Sigmoid colon (tissue), 7 donors: ENCODE results near the gene CPNE4. TPM values are rescaled to one million over a fixed set of nuclear protein-coding genes. Genes with fewer than 3 reads are reported as not detected.

Experiments
- DNase-seq: peaks from one replicate; pipeline ENCODE4 v3.0.0-alpha.2; 2019
- H3K27ac ChIP-seq, 4 donors: fragments of 200-600 bp; sonication (generic); one replicate each; pipeline ENCODE4 v1.5.1; 2016 to 2019; ENCODE audit warnings: mild to moderate bottlenecking in 1 of 4
- H3K27me3 ChIP-seq, 3 donors: fragments of 200-600 bp; sonication (generic); one replicate each; pipeline ENCODE4 v1.5.1; 2019; ENCODE audit warnings: mild to moderate bottlenecking in 1 of 3
- H3K36me3 ChIP-seq, 4 donors: fragments of 200-600 bp; sonication (generic); one replicate each; pipeline ENCODE4 v1.5.1; 2016 to 2019
- H3K4me1 ChIP-seq, 4 donors: fragments of 200-600 bp; sonication (generic); one replicate each; pipeline ENCODE4 v1.5.1; 2017 to 2019
- H3K4me3 ChIP-seq, 4 donors: fragments of 200-600 bp; sonication (generic); one replicate each; pipeline ENCODE4 v1.5.1; 2017 to 2019; ENCODE audit warnings: mild to moderate bottlenecking in 2 of 4, moderate library complexity in 1 of 4
- H3K9me3 ChIP-seq, 4 donors: fragments of 200-600 bp in 3 of 4; sonication (generic) in 3 of 4; one replicate each; pipeline versions ENCODE4 v1.5.1 to v1.6.1; 2013 to 2019
- EP300 ChIP-seq, 4 donors: sonication (generic); formaldehyde crosslinking; IDR thresholded peaks; one replicate each; pipeline ENCODE4 v1.6.1; 2017; ENCODE audit warnings: antibody characterized with exemption in 4 of 4
- POLR2A ChIP-seq, 2 donors: fragments of 450-650 bp; IDR thresholded peaks; one replicate each; pipeline ENCODE4 v1.6.1; 2016; ENCODE audit warnings: antibody characterized with exemption in 2 of 2, mild to moderate bottlenecking in 2 of 2, moderate library complexity in 2 of 2
- POLR2AphosphoS5 ChIP-seq, 4 donors: sonication (generic); formaldehyde crosslinking; IDR thresholded peaks; one replicate each; pipeline ENCODE4 v1.6.1; 2017; ENCODE audit warnings: antibody characterized with exemption in 4 of 4
- WGBS, 2 donors: extraction: QIAGEN DNeasy Blood & Tissue Kit; methylation state at CpG; one replicate each; pipeline ENCODE4 v1.1.7; 2013; 5-methylcytosine and 5-hydroxymethylcytosine counted together
- intact Hi-C: fragments of 100-400 bp; cut with DNase I; formaldehyde crosslinking; loops from one replicate; pipeline ENCODE4 v1.15.1; 2023
- polyA plus RNA-seq, 3 donors: library from polyadenylated mRNA; stranded (reverse); fragments of 200-250 nt; gene quantifications; one replicate each; pipeline ENCODE4 v1.2.3, GENCODE V29; 2013
- total RNA-seq, 4 donors: library from RNA; depleted of rRNA; stranded (reverse); fragments of >200 nt; gene quantifications; one replicate each; pipeline ENCODE4 v1.1.0, GENCODE V29; 2016
- TF ChIP-seq, protein P1 (sequence below), 4 experiments: fragments of 450-650 bp in 3 of 4; fragments of 200-600 bp in 1 of 4; IDR thresholded peaks; one replicate each; pipeline ENCODE4 v1.5.1; 2016 to 2019; ENCODE audit warnings: antibody characterized with exemption in 4 of 4, mild to moderate bottlenecking in 3 of 4, moderate library complexity in 2 of 4
- donor health status: healthy with polysubstance abuse.
- donor health status: Bipolar disorder and iron deficiency.
- donor health status: healthy.

The CPNE4 gene
- total and polyA plus RNA-seq, 7 donors = 0.23 to 1.1 (median 0.54) TPM; not detected in 2

DNA sequence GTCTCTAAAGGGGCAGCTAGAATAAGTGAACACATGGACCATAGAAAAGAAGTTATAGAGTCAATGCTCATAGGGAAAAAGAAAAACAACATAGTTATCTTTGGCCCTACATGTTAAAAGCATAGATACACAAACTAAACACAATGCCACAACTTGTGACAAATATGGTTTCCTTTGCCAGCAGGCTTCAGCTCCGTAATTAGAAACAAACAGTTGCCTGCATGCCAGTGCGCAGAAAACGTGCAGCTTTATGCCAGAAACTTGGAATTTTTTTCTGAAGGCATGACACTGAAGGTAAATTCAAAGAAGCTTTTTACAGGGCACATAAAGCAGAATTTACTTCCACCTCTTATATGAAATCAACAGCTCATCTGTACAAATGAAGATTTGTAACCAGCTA is 2.2 kb upstream of the CPNE4 start:
- Histone ChIP-seq H3K9me3 (no peaks in the 10 kb centered on the region), H3K27me3 (peaks cover 18 to 61% (median 46%) of the 10 kb centered on the region in 3 donors), H3K4me1 (peaks cover 0 to 10% (median 9%) of the 10 kb centered on the region in 4 donors), H3K36me3 (no peaks in the 10 kb centered on the region), H3K4me3 (no peak overlapping the region), H3K27ac (no peak overlapping the region)
- WGBS, 2 donors = 57 to 59% methylated on average over 3 of the region's 3 CpGs
- DNase-seq = no peak
- TF ChIP-seq EP300 (IDR thresholded peaks at IDR 0.05) (no peak), POLR2AphosphoS5 (IDR thresholded peaks at IDR 0.05) (no peak), POLR2A (IDR thresholded peaks at IDR 0.05) (no peak)
- TF ChIP-seq, protein P1, sequence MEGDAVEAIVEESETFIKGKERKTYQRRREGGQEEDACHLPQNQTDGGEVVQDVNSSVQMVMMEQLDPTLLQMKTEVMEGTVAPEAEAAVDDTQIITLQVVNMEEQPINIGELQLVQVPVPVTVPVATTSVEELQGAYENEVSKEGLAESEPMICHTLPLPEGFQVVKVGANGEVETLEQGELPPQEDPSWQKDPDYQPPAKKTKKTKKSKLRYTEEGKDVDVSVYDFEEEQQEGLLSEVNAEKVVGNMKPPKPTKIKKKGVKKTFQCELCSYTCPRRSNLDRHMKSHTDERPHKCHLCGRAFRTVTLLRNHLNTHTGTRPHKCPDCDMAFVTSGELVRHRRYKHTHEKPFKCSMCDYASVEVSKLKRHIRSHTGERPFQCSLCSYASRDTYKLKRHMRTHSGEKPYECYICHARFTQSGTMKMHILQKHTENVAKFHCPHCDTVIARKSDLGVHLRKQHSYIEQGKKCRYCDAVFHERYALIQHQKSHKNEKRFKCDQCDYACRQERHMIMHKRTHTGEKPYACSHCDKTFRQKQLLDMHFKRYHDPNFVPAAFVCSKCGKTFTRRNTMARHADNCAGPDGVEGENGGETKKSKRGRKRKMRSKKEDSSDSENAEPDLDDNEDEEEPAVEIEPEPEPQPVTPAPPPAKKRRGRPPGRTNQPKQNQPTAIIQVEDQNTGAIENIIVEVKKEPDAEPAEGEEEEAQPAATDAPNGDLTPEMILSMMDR (IDR thresholded peaks at IDR 0.05) = no peak
- intact Hi-C loops = no loop called here

- intact Hi-C loops = no loop called here
- Histone ChIP-seq H3K27me3 (peaks cover 18 to 73% (median 46%) of the 10 kb centered on the region in 3 donors), H3K4me3 (peak overlapping the region in 1 of 4 donors; percentile 18), H3K9me3 (no peaks in the 10 kb centered on the region), H3K36me3 (no peaks in the 10 kb centered on the region), H3K27ac (no peak overlapping the region), H3K4me1 (peaks cover 0 to 14% (median 11%) of the 10 kb centered on the region in 4 donors)
- TF ChIP-seq EP300 (IDR thresholded peaks at IDR 0.05) (no peak), POLR2AphosphoS5 (IDR thresholded peaks at IDR 0.05) (no peak), POLR2A (IDR thresholded peaks at IDR 0.05) (no peak)
- TF ChIP-seq, protein P1 (IDR thresholded peaks at IDR 0.05) = no peak
- WGBS, 2 donors = 3 to 5% methylated on average over 14 of the region's 14 CpGs
- no peak for DNase-seq
These were observed 723 bp downstream of the CPNE4 start for GRCh38 chr3:132034097-132034485.

- intact Hi-C loops = no loop called here
- Histone ChIP-seq H3K27me3 (peaks cover 18 to 73% (median 46%) of the 10 kb centered on the region in 3 donors), H3K27ac (no peak overlapping the region), H3K4me3 (no peak overlapping the region), H3K4me1 (peaks cover 0 to 15% (median 11%) of the 10 kb centered on the region in 4 donors), H3K9me3 (no peaks in the 10 kb centered on the region), H3K36me3 (no peaks in the 10 kb centered on the region)
- TF ChIP-seq POLR2AphosphoS5 (IDR thresholded peaks at IDR 0.05) (no peak), POLR2A (IDR thresholded peaks at IDR 0.05) (no peak), EP300 (IDR thresholded peaks at IDR 0.05) (no peak)
- TF ChIP-seq, protein P1 (IDR thresholded peaks at IDR 0.05) = no peak
- DNase-seq = no peak
- WGBS, 2 donors = 9 to 22% methylated on average over 15 of the region's 15 CpGs
These were observed 1.3 kb downstream of the CPNE4 start for GRCh38 chr3:132033471-132033870.

DNA sequence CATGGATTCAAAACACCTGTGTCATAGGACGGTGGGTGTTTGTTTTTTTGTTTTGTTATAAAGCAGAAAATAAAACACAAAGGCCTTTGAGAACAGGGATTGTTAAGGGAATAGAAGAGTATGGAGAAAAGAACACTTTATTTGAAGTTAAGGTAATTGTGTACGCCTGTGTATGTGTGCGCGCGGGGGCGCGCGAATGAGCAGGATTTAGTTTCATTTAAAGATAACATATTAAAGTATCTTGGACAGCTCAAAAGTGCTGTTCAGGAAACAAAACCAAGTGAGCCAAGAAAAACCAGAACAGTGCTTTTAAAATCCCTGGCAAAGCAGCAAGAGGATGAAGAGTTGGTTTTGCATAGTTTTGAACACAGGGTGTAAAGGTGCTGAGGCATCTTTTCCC is 1.9 kb downstream of the CPNE4 start:
- TF ChIP-seq EP300 (IDR thresholded peaks at IDR 0.05) (no peak), POLR2AphosphoS5 (IDR thresholded peaks at IDR 0.05) (no peak), POLR2A (IDR thresholded peaks at IDR 0.05) (no peak)
- TF ChIP-seq, protein P1 (IDR thresholded peaks at IDR 0.05) = no peak
- Histone ChIP-seq H3K4me3 (no peak overlapping the region), H3K4me1 (peaks cover 0 to 15% (median 11%) of the 10 kb centered on the region in 4 donors), H3K27ac (no peak overlapping the region), H3K9me3 (no peaks in the 10 kb centered on the region), H3K36me3 (no peaks in the 10 kb centered on the region), H3K27me3 (peaks cover 18 to 68% (median 46%) of the 10 kb centered on the region in 3 donors)
- WGBS, 2 donors = 88% methylated on average over 8 of the region's 8 CpGs
- intact Hi-C loops = no loop called here
- no peak for DNase-seq
